ENCODE measurements around the gene OR52L1. TPM values are rescaled to one million over a fixed set of nuclear protein-coding genes. Genes with fewer than 3 reads are reported as not detected.

OR52L1 gene
- total RNA-seq, 1 donor from 2014 or later = not detected

- ATAC-seq = no peak
- Histone ChIP-seq H3K4me3 (no peak overlapping the region), H3K27ac (no peak overlapping the region), H3K36me3 (no peaks in the 10 kb centered on the region), H3K27me3 (no peaks in the 10 kb centered on the region), H3K9me3 (no peaks in the 10 kb centered on the region), H3K4me1 (no peaks in the 10 kb centered on the region)
- no peak for DNase-seq
- TF ChIP-seq CTCF (IDR thresholded peaks at IDR 0.05) = no peak
- intact Hi-C loops (cut with DNase I) = no loop called here
These were observed 8.0 kb upstream of the OR52L1 start for GRCh38 chr11:5994791-5995190.

DNA sequence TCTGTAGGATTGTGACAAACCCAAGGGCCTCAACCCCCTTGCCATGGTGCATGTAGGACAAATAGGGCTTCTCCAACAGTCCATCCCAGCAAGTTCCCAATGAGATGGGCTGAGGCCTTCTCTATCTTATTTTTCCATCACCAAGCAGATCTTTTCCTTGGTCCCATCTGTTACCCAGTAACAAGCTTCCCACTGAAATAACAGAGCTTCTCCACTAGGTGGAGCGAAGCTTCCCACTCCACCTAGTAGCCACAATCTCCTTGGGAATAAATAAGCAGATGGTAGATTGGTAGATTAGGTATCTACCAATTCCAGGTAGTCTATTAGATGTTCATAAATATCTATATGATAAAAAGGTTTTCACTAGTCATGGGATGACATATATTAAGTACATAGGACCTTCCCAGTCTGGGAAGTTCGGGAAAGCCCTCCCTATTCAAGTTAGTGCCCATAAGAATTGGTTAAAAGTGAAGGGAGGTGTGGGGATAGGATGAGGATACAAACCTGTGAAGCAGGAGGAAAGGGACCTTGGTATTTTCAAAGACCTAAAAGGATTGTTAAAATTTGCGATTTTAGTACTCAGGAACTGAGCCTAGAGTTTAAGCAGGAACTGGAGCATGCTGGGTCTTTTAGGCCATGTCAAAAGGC lies 5.9 kb upstream of the OR52L1 start:
- Histone ChIP-seq H3K4me1 (no peaks in the 10 kb centered on the region), H3K36me3 (no peaks in the 10 kb centered on the region), H3K9me3 (no peaks in the 10 kb centered on the region), H3K4me3 (no peak overlapping the region), H3K27me3 (no peaks in the 10 kb centered on the region), H3K27ac (no peak overlapping the region)
- peak; percentile 65 for ATAC-seq
- intact Hi-C loops (cut with DNase I) = no loop called here
- TF ChIP-seq CTCF (IDR thresholded peaks at IDR 0.05) = peak; percentile 57
- no peak for DNase-seq

DNA sequence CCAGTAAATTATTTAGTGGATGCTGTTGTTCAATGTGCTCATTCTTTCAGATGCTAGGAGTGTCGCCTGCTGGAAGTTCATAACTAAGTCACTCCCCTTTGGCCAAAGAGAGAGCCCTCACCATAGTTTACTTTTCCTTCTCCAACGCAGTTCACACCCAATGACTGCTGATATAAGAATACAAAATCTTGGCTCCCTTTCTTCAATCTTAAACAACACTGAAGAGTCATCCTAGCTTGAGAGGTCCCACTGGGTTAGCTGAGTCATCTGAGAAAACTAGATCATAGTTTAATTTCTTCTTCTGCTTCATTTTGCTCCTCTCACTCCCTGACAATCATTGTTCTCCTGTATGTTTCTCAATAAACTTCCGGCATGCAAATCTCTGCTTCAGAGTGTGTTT lies 5.4 kb upstream of the OR52L1 start:
- Histone ChIP-seq H3K9me3 (no peaks in the 10 kb centered on the region), H3K4me3 (no peak overlapping the region), H3K36me3 (no peaks in the 10 kb centered on the region), H3K27me3 (no peaks in the 10 kb centered on the region), H3K4me1 (no peaks in the 10 kb centered on the region), H3K27ac (no peak overlapping the region)
- TF ChIP-seq CTCF (IDR thresholded peaks at IDR 0.05) = no peak
- ATAC-seq (peak; percentile 21), DNase-seq (no peak)
- intact Hi-C loops (cut with DNase I) = no loop called here

DNA sequence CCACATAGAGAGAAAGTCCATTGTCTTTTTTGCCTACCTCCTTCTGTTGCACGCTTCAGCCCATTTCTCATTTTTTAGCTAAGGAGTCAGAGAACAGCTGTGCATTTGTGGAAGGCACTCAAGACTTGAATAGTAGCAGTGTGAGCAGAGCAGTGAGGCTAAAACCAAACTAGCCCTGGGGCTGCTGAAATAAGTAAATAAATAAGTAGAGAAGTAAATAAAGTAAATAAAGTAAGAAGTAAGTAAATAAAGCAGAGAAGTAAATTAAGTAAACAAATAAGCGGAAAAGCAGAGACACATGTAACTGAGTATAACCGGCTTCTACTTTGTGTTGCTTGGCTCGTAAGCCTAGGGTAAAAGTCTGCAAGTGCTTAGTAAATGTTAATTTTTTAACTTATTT lies 2.4 kb upstream of the OR52L1 start:
- Histone ChIP-seq H3K4me3 (no peak overlapping the region), H3K27me3 (no peaks in the 10 kb centered on the region), H3K36me3 (no peaks in the 10 kb centered on the region), H3K9me3 (no peaks in the 10 kb centered on the region), H3K27ac (no peak overlapping the region), H3K4me1 (no peaks in the 10 kb centered on the region)
- DNase-seq = no peak
- TF ChIP-seq CTCF (IDR thresholded peaks at IDR 0.05) = no peak
- no peak for ATAC-seq
- intact Hi-C loops (cut with DNase I) = no loop called here

GRCh38 chr11:5983443-5983842 lies 3.3 kb downstream of the OR52L1 start:
- intact Hi-C loops (cut with DNase I) = no loop called here

More at GRCh38 chr11:5983443-5983842, 3.3 kb downstream of the OR52L1 start:
- no peak for DNase-seq
- H3K36me3 ChIP-seq = no peaks in the 10 kb centered on the region
- no peak for ATAC-seq
- no peak overlapping the region for H3K4me3 ChIP-seq
- peaks cover 1% of the 10 kb centered on the region for H3K9me3 ChIP-seq
- no peak for TF ChIP-seq CTCF (IDR thresholded peaks at IDR 0.05)
- no peak overlapping the region for H3K27ac ChIP-seq
- H3K4me1 ChIP-seq = no peaks in the 10 kb centered on the region
- H3K27me3 ChIP-seq = no peaks in the 10 kb centered on the region

Data from upper lobe of right lung (tissue), 1 donor.